Activated CD8-positive, alpha-beta memory T cell treated with anti-CD3 and anti-CD28 coated beads, Interleukin-2, amount 10 ng/mL, durations not matched to agents 7 days and 5 days (primary cell): ENCODE measurements around the gene CACNA1E. TPM values are rescaled to one million over a fixed set of nuclear protein-coding genes. Genes with fewer than 3 reads are reported as not detected.

Experiments used
- ATAC-seq: fragments of 150-1000 bp; cut with Tn5 transposase; one replicate; pipeline ENCODE4 v1.10.0; 2021; ENCODE audit warnings: moderate library complexity
- CTCF ChIA-PET: fragments of 350-600 bp; sonication (Branson Sonifier 250); formaldehyde crosslinking; loops from one replicate; lab custom pipeline; 2021; ENCODE audit warnings: antibody characterized with exemption; lab: Charles Lee
- DNase-seq: peaks from one replicate; pipeline ENCODE4 v3.0.0-alpha.2; 2020
- H3K27ac Mint-ChIP-seq: one replicate; pipeline ENCODE4 v1.8.0; 2021; ENCODE audit warnings: mild to moderate bottlenecking, mixed read lengths
- H3K27me3 Mint-ChIP-seq: one replicate; pipeline ENCODE4 v1.8.0; 2021; ENCODE audit warnings: mixed read lengths
- H3K36me3 Mint-ChIP-seq: one replicate; pipeline ENCODE4 v1.8.0; 2021; ENCODE audit warnings: mild to moderate bottlenecking, mixed read lengths
- H3K4me1 Mint-ChIP-seq: one replicate; pipeline ENCODE4 v1.8.0; 2021; ENCODE audit warnings: mixed read lengths
- H3K4me3 Mint-ChIP-seq: one replicate; pipeline ENCODE4 v1.8.0; 2021; ENCODE audit warnings: mild to moderate bottlenecking, moderate library complexity, mixed read lengths
- H3K9me3 Mint-ChIP-seq: one replicate; pipeline ENCODE4 v1.8.0; 2022; ENCODE audit warnings: low read depth, mixed read lengths
- total RNA-seq, 2 experiments: library from RNA; stranded (reverse); gene quantifications; one replicate each; pipeline ENCODE4 v1.2.3, GENCODE V29; 2021

The CACNA1E gene
- total RNA-seq, 2 experiments from 2014 or later, result not detected

GRCh38 chr1:181680332-181680731, 197.0 kb downstream of the CACNA1E start:
- Mint-ChIP-seq H3K27me3 (peaks cover 15% of the 10 kb centered on the region), H3K36me3 (no peaks in the 10 kb centered on the region), H3K4me1 (no peaks in the 10 kb centered on the region), H3K4me3 (no peak overlapping the region), H3K27ac (no peak overlapping the region), H3K9me3 (no peaks in the 10 kb centered on the region)
- DNase-seq (no peak), ATAC-seq (no peak)
- CTCF ChIA-PET, result no interaction called here

- no peak for DNase-seq
- Mint-ChIP-seq H3K9me3 (no peaks in the 10 kb centered on the region), H3K4me3 (no peak overlapping the region), H3K27ac (no peak overlapping the region), H3K36me3 (no peaks in the 10 kb centered on the region), H3K4me1 (no peaks in the 10 kb centered on the region), H3K27me3 (peaks cover 15% of the 10 kb centered on the region)
- ATAC-seq, result no peak
- CTCF ChIA-PET, result no interaction called here
These were observed 197.6 kb downstream of the CACNA1E start for GRCh38 chr1:181680871-181681270.

- no peak for ATAC-seq
- no peak overlapping the region for H3K4me3 Mint-ChIP-seq
- peaks cover 4% of the 10 kb centered on the region for H3K27me3 Mint-ChIP-seq
- no peaks in the 10 kb centered on the region for H3K9me3 Mint-ChIP-seq
- H3K4me1 Mint-ChIP-seq, result no peaks in the 10 kb centered on the region
- H3K27ac Mint-ChIP-seq, result no peak overlapping the region
- CTCF ChIA-PET, result no interaction called here
- no peaks in the 10 kb centered on the region for H3K36me3 Mint-ChIP-seq
- no peak for DNase-seq
These were observed 201.9 kb downstream of the CACNA1E start for GRCh38 chr1:181685211-181685610.

GRCh38 chr1:181701891-181702290, 218.6 kb downstream of the CACNA1E start:
- Mint-ChIP-seq H3K27ac (no peak overlapping the region), H3K27me3 (no peaks in the 10 kb centered on the region), H3K36me3 (no peaks in the 10 kb centered on the region), H3K9me3 (no peaks in the 10 kb centered on the region), H3K4me3 (no peak overlapping the region), H3K4me1 (no peaks in the 10 kb centered on the region)
- ATAC-seq (no peak), DNase-seq (no peak)
- CTCF ChIA-PET, result no interaction called here

- H3K4me1 Mint-ChIP-seq, result no peaks in the 10 kb centered on the region
- H3K27ac Mint-ChIP-seq, result no peak overlapping the region
- DNase-seq, result no peak
- CTCF ChIA-PET, result no interaction called here
- no peak overlapping the region for H3K4me3 Mint-ChIP-seq
- H3K9me3 Mint-ChIP-seq, result no peaks in the 10 kb centered on the region
- no peaks in the 10 kb centered on the region for H3K36me3 Mint-ChIP-seq
- no peak for ATAC-seq
- no peaks in the 10 kb centered on the region for H3K27me3 Mint-ChIP-seq
These were observed 221.2 kb downstream of the CACNA1E start for GRCh38 chr1:181704546-181704945.

GRCh38 chr1:181711820-181712219, 228.5 kb downstream of the CACNA1E start:
- H3K4me3 Mint-ChIP-seq, result no peak overlapping the region
- no peak overlapping the region for H3K27ac Mint-ChIP-seq
- DNase-seq, result no peak
- CTCF ChIA-PET, result no interaction called here
- no peaks in the 10 kb centered on the region for H3K4me1 Mint-ChIP-seq
- H3K9me3 Mint-ChIP-seq, result no peaks in the 10 kb centered on the region
- peaks cover 2% of the 10 kb centered on the region for H3K27me3 Mint-ChIP-seq
- H3K36me3 Mint-ChIP-seq, result no peaks in the 10 kb centered on the region
- ATAC-seq, result no peak

- H3K4me1 Mint-ChIP-seq, result no peaks in the 10 kb centered on the region
- CTCF ChIA-PET, result no interaction called here
- no peaks in the 10 kb centered on the region for H3K9me3 Mint-ChIP-seq
- no peak overlapping the region for H3K4me3 Mint-ChIP-seq
- DNase-seq (no peak), ATAC-seq (no peak)
- H3K36me3 Mint-ChIP-seq, result no peaks in the 10 kb centered on the region
- H3K27me3 Mint-ChIP-seq, result peaks cover 2% of the 10 kb centered on the region
- H3K27ac Mint-ChIP-seq, result no peak overlapping the region
These were observed 229.4 kb downstream of the CACNA1E start for GRCh38 chr1:181712711-181713110.

- H3K36me3 Mint-ChIP-seq, result no peaks in the 10 kb centered on the region
- DNase-seq (no peak), ATAC-seq (no peak)
- H3K27ac Mint-ChIP-seq, result no peak overlapping the region
- CTCF ChIA-PET, result no interaction called here
- H3K27me3 Mint-ChIP-seq, result peaks cover 2% of the 10 kb centered on the region
- no peaks in the 10 kb centered on the region for H3K9me3 Mint-ChIP-seq
- H3K4me1 Mint-ChIP-seq, result no peaks in the 10 kb centered on the region
- H3K4me3 Mint-ChIP-seq, result no peak overlapping the region
These were observed 231.1 kb downstream of the CACNA1E start for GRCh38 chr1:181714428-181714827.

GRCh38 chr1:181718034-181718433, 234.7 kb downstream of the CACNA1E start:
- H3K27me3 Mint-ChIP-seq, result no peaks in the 10 kb centered on the region
- CTCF ChIA-PET, result no interaction called here

GRCh38 chr1:181726320-181727012, 243.1 kb downstream of the CACNA1E start:
- Mint-ChIP-seq H3K4me3 (no peak overlapping the region), H3K9me3 (no peaks in the 10 kb centered on the region), H3K36me3 (no peaks in the 10 kb centered on the region), H3K4me1 (no peaks in the 10 kb centered on the region), H3K27me3 (no peaks in the 10 kb centered on the region), H3K27ac (no peak overlapping the region)
- no peak for DNase-seq
- CTCF ChIA-PET, result no interaction called here
- no peak for ATAC-seq

More at GRCh38 chr1:181718034-181718433, 234.7 kb downstream of the CACNA1E start:
- no peak for DNase-seq
- no peak for ATAC-seq
- Mint-ChIP-seq H3K36me3 (no peaks in the 10 kb centered on the region), H3K4me1 (no peaks in the 10 kb centered on the region), H3K4me3 (no peak overlapping the region), H3K27ac (no peak overlapping the region), H3K9me3 (no peaks in the 10 kb centered on the region)

GRCh38 chr1:181730606-181731005, 247.3 kb downstream of the CACNA1E start:
- Mint-ChIP-seq H3K27ac (no peak overlapping the region), H3K4me1 (no peaks in the 10 kb centered on the region), H3K4me3 (no peak overlapping the region), H3K27me3 (no peaks in the 10 kb centered on the region), H3K9me3 (no peaks in the 10 kb centered on the region), H3K36me3 (no peaks in the 10 kb centered on the region)
- CTCF ChIA-PET, result no interaction called here
- no peak for ATAC-seq
- no peak for DNase-seq

GRCh38 chr1:181732218-181732990, 249.1 kb downstream of the CACNA1E start:
- Mint-ChIP-seq H3K36me3 (no peaks in the 10 kb centered on the region), H3K4me3 (no peak overlapping the region), H3K27me3 (no peaks in the 10 kb centered on the region), H3K9me3 (no peaks in the 10 kb centered on the region), H3K4me1 (no peaks in the 10 kb centered on the region), H3K27ac (no peak overlapping the region)
- CTCF ChIA-PET, result no interaction called here
- ATAC-seq, result no peak
- DNase-seq, result no peak

- no peaks in the 10 kb centered on the region for H3K9me3 Mint-ChIP-seq
- no peak for ATAC-seq
- no peak overlapping the region for H3K27ac Mint-ChIP-seq
- no peak for DNase-seq
- H3K4me1 Mint-ChIP-seq, result no peaks in the 10 kb centered on the region
- CTCF ChIA-PET, result no interaction called here
- H3K4me3 Mint-ChIP-seq, result no peak overlapping the region
- H3K36me3 Mint-ChIP-seq, result no peaks in the 10 kb centered on the region
- H3K27me3 Mint-ChIP-seq, result no peaks in the 10 kb centered on the region
These were observed 250.2 kb downstream of the CACNA1E start for GRCh38 chr1:181733486-181733885.

GRCh38 chr1:181737056-181737455, 253.7 kb downstream of the CACNA1E start:
- CTCF ChIA-PET, result no interaction called here
- no peaks in the 10 kb centered on the region for H3K4me1 Mint-ChIP-seq
- no peak for ATAC-seq

More at GRCh38 chr1:181737056-181737455, 253.7 kb downstream of the CACNA1E start:
- Mint-ChIP-seq H3K36me3 (no peaks in the 10 kb centered on the region), H3K4me3 (no peak overlapping the region), H3K9me3 (no peaks in the 10 kb centered on the region), H3K27ac (no peak overlapping the region), H3K27me3 (no peaks in the 10 kb centered on the region)
- DNase-seq, result no peak
